Smooth muscle cell (in vitro differentiated cells): ENCODE measurements around the gene CNTFR. TPM values are rescaled to one million over a fixed set of nuclear protein-coding genes. Genes with fewer than 3 reads are reported as not detected.
"Not testable (repeated sequence)": the region's sequence is repeated elsewhere in the genome, so short reads cannot be mapped to it uniquely, and the experiment has no call there.

Source experiments
- DNase-seq: peaks from one replicate; lab custom pipeline; 2025; ENCODE audit not compliant: unreplicated experiment; lab: John Stamatoyannopoulos, UW
- H2AFZ ChIP-seq: fragments of 200-600 bp; sonication (generic); 2 replicates; pipeline ENCODE4 v1.6.0; 2016; ENCODE audit warnings: antibody characterized with exemption, low read depth, mild to moderate bottlenecking
- H3F3A ChIP-seq: fragments of 200-600 bp; sonication (generic); 2 replicates; pipeline ENCODE4 v1.6.0; 2017; ENCODE audit warnings: antibody characterized with exemption, low read depth
- H3K27ac ChIP-seq: fragments of 200-600 bp; sonication (generic); 2 replicates; pipeline ENCODE4 v1.5.1; 2016; ENCODE audit warnings: low read depth, mild to moderate bottlenecking
- H3K27me3 ChIP-seq: fragments of 200-600 bp; sonication (generic); 2 replicates; pipeline ENCODE4 v1.6.1; 2016; ENCODE audit warnings: low read depth, mild to moderate bottlenecking
- H3K36me3 ChIP-seq: fragments of 200-600 bp; sonication (generic); 2 replicates; pipeline ENCODE4 v1.5.1; 2016; ENCODE audit warnings: low read depth
- H3K4me1 ChIP-seq: fragments of 200-600 bp; sonication (generic); 2 replicates; pipeline ENCODE4 v1.5.1; 2016; ENCODE audit warnings: low read depth
- H3K4me2 ChIP-seq: fragments of 200-600 bp; sonication (generic); 2 replicates; pipeline ENCODE4 v1.6.0; 2016; ENCODE audit warnings: mild to moderate bottlenecking
- H3K4me3 ChIP-seq: fragments of 200-600 bp; sonication (generic); 2 replicates; pipeline ENCODE4 v1.5.1; 2016; ENCODE audit warnings: mild to moderate bottlenecking
- H3K79me2 ChIP-seq: fragments of 200-600 bp; sonication (generic); 2 replicates; pipeline ENCODE4 v1.6.0; 2016; ENCODE audit warnings: low read depth, mild to moderate bottlenecking
- H3K9ac ChIP-seq: fragments of 200-600 bp; sonication (generic); 2 replicates; pipeline ENCODE4 v1.6.0; 2016; ENCODE audit warnings: low read depth
- H3K9me3 ChIP-seq: fragments of 200-600 bp; sonication (generic); replicated peaks from 2 replicates; pipeline ENCODE4 v1.5.1; 2016; ENCODE audit warnings: low read depth
- H4K20me1 ChIP-seq: fragments of 200-600 bp; sonication (generic); 2 replicates; pipeline ENCODE4 v1.6.0; 2016; ENCODE audit warnings: low read depth
- CTCF ChIP-seq: fragments of 200-600 bp; sonication (generic); IDR thresholded peaks from 2 replicates; pipeline ENCODE4 v1.5.1; 2017; ENCODE audit warnings: borderline replicate concordance, mild to moderate bottlenecking, antibody characterized with exemption; ENCODE audit not compliant: insufficient read depth, poor library complexity, severe bottlenecking
- WGBS: methylation state at CpG from one replicate; pipeline ENCODE4 v1.1.7; 2016; ENCODE audit warnings: low lambda C conversion rate; 5-methylcytosine and 5-hydroxymethylcytosine counted together
- polyA plus RNA-seq: library from polyadenylated mRNA; unstranded; fragments of >200 nt; fragmentation: Nextera tagmentation; extraction: Ambion mirVana; gene quantifications from 2 replicates; pipeline ENCODE4 v1.2.1, GENCODE V29; 2016
- total RNA-seq: library from RNA; depleted of rRNA; stranded (reverse); fragments of >200 nt; gene quantifications from 2 replicates; pipeline ENCODE4 v1.2.3, GENCODE V29; 2014

CNTFR gene
- 4.3 and 8.6 TPM in 2 replicates for total RNA-seq
- 16.4 and 17.8 TPM in 2 replicates for polyA plus RNA-seq

GRCh38 chr9:34589636-34590380, at the start of gene CNTFR:
TSS of gene CNTFR (minus strand) at chr9:34589724. CDS start at chr9:34568981, 20,743 bp downstream.
- H2AFZ ChIP-seq, result peak within 1 kb of the TSS; percentile 43
- peaks cover 13% of the 10 kb centered on the region for H3K4me1 ChIP-seq
- no peaks in the 10 kb centered on the region for H3K9me3 ChIP-seq
- peak within 1 kb of the TSS; percentile 92 for H3K4me2 ChIP-seq
- WGBS, result 3% methylated on average over 25 of the region's 104 CpGs
- no peak within 1 kb of the TSS for H3K27ac ChIP-seq
- H3F3A ChIP-seq, result peaks cover 7% of the 10 kb centered on the region
- H4K20me1 ChIP-seq, result no peaks in the 10 kb centered on the region
- no peaks in the 10 kb centered on the region for H3K36me3 ChIP-seq
- no peak within 1 kb of the TSS for H3K9ac ChIP-seq
- no peak for TF ChIP-seq CTCF
- H3K4me3 ChIP-seq, result peak within 1 kb of the TSS; percentile 64
- DNase-seq, result peak; percentile 56
- H3K27me3 ChIP-seq, result peaks cover 31% of the 10 kb centered on the region
- H3K79me2 ChIP-seq, result peaks cover 37% of the 10 kb centered on the region

GRCh38 chr9:34639322-34639721, 49.8 kb upstream of the CNTFR start:
- H3K27me3 ChIP-seq, result not testable (repeated sequence)
- H3K79me2 ChIP-seq, result peaks cover 10% of the 10 kb centered on the region
- over 99% methylated on average over 8 of the region's 8 CpGs for WGBS

GRCh38 chr9:34638138-34638445, 48.6 kb upstream of the CNTFR start:
- TF ChIP-seq CTCF, result no peak
- Histone ChIP-seq H3K36me3 (no peaks in the 10 kb centered on the region), H3K27ac (no peak overlapping the region), H3K9ac (peak overlapping the region; percentile 20), H2AFZ (peak overlapping the region; percentile 71), H3K4me3 (peak overlapping the region; percentile 57), H3F3A (no peaks in the 10 kb centered on the region), H3K27me3 (no peaks in the 10 kb centered on the region), H3K9me3 (no peaks in the 10 kb centered on the region), H3K79me2 (peaks cover 10% of the 10 kb centered on the region), H4K20me1 (no peaks in the 10 kb centered on the region), H3K4me2 (peak overlapping the region; percentile 93), H3K4me1 (peaks cover 20% of the 10 kb centered on the region)
- no peak for DNase-seq
- 17% methylated on average over 7 of the region's 7 CpGs for WGBS

More at GRCh38 chr9:34639322-34639721, 49.8 kb upstream of the CNTFR start:
- H3K4me1 ChIP-seq, result peaks cover 13% of the 10 kb centered on the region
- H3F3A ChIP-seq, H3K9ac ChIP-seq, H3K27ac ChIP-seq, H2AFZ ChIP-seq, H4K20me1 ChIP-seq, H3K9me3 ChIP-seq, DNase-seq, H3K4me2 ChIP-seq, H3K36me3 ChIP-seq, H3K4me3 ChIP-seq: not testable (repeated sequence)

- H3K4me2 ChIP-seq, result peak within 1 kb of the TSS; percentile 93
- peaks cover 24% of the 10 kb centered on the region for H3K4me1 ChIP-seq
- under 1% methylated on average over 71 of the region's 74 CpGs for WGBS
- no peaks in the 10 kb centered on the region for H3F3A ChIP-seq
- H3K27me3 ChIP-seq, result no peaks in the 10 kb centered on the region
- H3K27ac ChIP-seq, result no peak within 1 kb of the TSS
- no peaks in the 10 kb centered on the region for H3K9me3 ChIP-seq
- H3K79me2 ChIP-seq, result peaks cover 10% of the 10 kb centered on the region
- no peak for TF ChIP-seq CTCF
- no peaks in the 10 kb centered on the region for H3K36me3 ChIP-seq
- DNase-seq, result peak; percentile 68
- H3K9ac ChIP-seq, result peak within 1 kb of the TSS; percentile 41
- H3K4me3 ChIP-seq, result peak within 1 kb of the TSS; percentile 57
- H4K20me1 ChIP-seq, result no peaks in the 10 kb centered on the region
- peak within 1 kb of the TSS; percentile 71 for H2AFZ ChIP-seq
These were observed 48.0 kb upstream of the CNTFR start, which contains the start of gene SIGMAR1 for GRCh38 chr9:34637356-34638137. TSS of gene SIGMAR1 (minus strand) at chr9:34637787. CDS start at chr9:34637697, 90 bp downstream.
